HG03460 (cell line): ENCODE measurements around the gene METAP1.
"Not testable (repeated sequence)": the region's sequence is repeated elsewhere in the genome, so short reads cannot be mapped to it uniquely, and the experiment has no call there.

Experiments
- ATAC-seq: cut with Tn5 transposase; IDR thresholded peaks from one replicate; pipeline ENCODE4 v1.9.1; 2021; ENCODE audit not compliant: unreplicated experiment

Gene METAP1

DNA sequence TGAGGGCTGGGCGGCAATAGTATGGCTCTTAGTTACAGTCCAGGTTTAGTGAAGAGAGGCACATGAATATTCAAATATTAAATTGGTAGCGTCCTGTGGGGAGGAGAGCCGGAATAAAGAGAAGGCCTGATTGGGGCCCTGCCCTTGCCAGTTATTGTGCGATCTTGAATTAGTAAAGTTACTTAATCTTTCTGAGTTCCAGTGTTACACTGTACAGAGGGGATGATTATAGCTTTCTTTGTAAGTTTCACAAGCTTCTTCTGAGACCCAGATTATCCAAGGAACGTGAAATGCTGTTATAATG is 1.2 kb downstream of the METAP1 start:
- no peak for ATAC-seq

DNA sequence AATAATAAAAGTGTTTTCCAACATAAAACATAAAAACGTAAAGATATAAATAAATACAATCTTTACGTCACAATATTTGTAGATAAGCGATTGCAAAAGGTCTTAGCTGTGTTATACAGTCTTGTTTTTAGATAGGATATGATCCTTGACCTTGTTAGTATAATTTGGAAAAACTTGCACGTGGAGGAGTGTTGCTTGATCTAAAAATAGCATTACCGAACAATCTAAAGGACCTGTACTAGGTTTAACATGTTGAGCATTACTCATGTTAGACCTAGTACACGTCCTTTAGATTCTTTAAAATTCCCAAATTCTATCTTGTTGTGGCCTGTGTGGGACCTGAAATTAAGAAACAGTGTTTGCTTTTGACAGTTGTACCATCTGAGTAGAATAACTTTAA is 1.6 kb downstream of the METAP1 start:
- no peak for ATAC-seq

DNA sequence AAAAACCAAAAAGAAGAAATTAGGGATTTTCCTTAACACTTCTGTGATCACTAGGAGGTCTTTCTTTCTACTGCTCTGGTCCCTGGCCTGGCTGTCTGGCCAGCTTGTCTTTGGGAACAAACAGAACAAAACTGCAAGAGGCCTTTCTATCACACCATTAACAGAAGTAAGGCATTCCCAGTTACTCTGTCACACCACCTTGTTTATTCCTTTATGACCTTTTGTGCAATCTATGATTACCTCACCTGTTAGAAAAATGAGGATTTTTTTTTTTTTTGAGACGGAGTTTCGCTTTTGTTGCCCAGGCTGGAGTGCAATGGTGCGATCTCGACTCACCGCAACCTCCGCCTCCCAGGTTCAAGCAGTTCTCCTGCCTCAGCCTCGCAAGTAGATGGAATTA is 3.0 kb downstream of the METAP1 start:
- ATAC-seq: no peak

DNA sequence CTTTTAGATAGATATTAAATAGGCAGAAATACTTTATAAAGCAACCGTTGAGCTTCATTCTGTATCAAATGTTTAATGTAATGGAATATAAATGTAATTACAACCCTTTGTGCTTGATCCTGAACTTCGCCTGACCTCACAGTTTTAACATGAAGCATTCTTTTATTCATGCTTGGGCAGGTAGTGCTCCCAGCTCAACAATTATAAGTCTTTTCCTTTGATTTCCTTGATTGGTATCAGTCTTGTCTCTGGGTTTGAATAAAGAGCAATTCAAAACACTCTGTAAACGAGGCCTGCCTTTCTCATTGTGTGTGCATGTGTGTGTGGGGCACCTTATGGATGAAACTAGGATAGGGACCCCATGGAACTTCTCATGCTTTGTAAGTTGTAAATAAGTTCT is 6.8 kb downstream of the METAP1 start:
- ATAC-seq: no peak

DNA sequence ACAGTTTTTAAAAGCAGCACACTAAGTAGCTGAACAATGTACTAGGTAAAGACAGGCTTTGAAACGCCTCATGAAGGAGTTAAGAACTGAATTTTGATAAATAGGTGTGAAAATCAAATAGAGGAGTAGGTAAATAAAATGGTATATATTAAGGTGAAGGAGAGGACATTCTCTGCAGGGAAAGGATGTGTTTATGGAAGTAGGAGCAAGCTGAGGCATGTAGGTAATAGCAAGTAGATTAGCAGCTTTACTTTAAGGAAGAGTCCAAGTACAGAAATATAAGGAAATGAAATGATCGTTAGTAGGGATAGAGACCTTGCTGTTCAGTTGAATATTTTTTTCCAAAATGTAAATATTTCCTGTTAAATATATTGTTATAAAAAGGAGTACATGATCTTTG is 12.5 kb downstream of the METAP1 start:
- ATAC-seq: no peak

DNA sequence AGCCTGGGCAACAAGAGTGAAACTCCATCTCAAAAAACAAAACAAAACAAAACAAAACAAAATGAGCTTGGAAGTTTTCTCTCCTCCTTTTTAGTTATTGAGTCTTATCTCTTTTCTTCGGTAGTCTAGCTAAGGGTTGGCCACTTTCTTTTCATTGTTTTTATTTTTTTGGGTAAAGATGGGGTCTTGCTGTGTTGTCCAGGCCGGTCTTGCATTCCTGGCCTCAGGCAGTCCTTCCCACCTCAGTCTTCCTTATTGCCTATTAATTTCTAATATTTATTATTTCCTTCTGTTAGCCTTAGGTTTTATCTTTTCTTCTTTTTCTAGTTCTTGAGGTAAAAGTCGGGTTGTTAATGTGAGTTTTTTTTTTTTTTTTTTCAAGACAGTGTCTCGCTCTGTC is 16.4 kb downstream of the METAP1 start:
- ATAC-seq: no peak

DNA sequence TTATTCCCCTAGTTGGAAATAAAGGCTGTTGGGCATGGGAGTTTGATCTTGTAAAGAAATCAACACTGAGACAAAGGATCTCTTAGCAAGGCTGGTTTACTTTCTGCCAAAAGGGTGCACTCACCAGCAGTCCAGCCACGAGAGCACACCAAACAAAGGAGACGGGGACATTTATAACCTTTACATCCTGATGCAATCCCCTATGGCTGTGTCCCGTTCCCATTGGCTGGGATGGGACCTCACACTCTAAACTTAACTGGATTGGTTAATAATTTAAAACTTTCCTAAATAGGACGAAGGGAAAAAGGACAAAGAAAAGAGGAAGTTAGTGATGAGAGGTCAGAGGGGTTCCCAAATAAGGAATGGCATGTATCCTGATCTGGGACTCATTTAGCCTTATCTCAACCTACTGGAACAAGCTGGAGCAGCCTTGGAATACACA is 17.9 kb downstream of the METAP1 start:
- no peak for ATAC-seq

DNA sequence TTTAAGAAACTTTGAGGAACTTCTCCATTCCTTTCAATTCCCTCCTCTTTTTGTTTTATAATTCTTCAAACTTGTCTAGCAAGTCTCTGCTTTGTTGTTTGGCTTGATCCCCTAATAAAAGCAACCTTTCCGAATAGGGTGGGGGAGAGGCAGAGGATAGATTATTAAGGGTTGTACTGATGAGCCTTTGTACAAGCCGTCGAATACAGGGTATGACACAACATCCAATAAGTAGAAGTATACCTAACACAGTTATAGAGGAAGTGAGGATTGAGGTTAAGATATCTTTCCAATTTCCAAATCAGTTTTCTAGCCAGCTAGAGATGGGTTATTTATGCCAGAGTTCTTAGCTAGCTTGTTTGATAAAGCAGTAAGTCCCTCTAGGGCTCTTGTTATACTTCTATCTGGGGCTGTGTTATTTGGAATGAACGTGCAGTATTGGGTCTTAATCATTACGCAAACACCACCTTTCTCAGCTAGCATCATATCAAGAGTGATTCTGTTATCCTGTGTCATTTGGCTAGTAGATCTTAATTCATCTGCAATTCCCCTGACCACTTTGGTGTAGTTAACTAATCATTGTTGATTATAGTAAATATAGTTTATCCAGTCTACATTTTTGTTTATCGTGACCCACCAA is 18.5 kb downstream of the METAP1 start:
- ATAC-seq: no peak

DNA sequence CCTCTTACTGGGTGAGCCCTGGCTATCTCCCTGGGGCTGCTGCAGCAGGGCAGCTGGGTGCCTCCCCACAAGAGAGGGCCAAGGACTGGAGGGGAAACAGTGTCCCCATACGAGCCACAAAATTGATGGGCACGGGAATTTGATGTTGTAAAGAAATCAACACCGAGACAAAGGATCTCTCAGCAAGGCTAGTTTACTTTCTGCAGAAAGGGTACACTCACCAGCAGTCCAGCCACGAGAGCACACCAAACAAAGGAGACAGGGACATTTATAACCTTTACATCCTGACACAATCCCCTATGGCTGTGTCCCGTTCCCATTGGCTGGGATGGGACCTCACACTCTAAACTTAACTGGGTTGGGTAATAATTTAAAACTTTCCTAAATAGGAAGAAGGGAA is 25.9 kb downstream of the METAP1 start:
- ATAC-seq: no peak

DNA sequence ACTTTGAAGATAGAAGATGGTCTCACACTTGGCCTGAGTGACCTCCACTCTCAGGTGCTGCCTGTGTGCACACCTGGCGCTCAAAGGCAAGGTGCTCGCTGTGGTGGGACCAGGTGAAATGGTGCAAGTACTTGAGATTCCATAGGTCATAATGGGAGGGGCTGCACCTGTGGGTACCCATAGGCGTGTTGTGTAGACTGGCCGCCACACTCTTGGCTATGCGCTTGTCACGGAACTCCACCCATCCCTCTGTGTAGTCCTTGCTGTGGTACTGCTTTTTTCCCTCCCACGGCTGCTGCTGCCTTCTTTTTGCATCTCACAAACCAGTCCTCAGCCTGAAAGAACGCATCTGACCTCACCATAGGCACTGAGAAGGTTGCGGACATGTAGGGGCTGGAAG is 27.0 kb downstream of the METAP1 start:
- ATAC-seq: no peak

DNA sequence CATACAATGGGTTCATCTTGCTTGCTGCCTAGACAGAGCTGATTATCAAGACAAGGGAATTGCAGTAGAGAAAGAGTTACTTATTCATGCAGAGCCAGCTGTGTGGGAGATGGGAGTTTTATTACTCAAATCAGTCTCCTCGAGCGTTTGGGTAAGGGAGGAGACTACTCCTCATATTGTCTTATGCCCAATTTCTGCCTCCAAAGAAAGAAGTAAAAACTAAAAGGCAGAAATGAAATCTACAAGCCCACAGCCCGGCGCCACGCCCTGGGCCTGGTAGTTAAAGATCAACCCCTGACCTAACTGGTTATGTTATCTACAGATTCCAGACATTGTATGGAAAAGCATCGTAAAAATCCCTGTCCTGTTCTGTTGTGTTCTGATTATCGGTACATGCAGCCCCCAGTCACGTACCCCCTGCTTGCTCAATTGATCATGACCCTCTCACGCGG is 28.3 kb downstream of the METAP1 start:
- not testable (repeated sequence) for ATAC-seq

DNA sequence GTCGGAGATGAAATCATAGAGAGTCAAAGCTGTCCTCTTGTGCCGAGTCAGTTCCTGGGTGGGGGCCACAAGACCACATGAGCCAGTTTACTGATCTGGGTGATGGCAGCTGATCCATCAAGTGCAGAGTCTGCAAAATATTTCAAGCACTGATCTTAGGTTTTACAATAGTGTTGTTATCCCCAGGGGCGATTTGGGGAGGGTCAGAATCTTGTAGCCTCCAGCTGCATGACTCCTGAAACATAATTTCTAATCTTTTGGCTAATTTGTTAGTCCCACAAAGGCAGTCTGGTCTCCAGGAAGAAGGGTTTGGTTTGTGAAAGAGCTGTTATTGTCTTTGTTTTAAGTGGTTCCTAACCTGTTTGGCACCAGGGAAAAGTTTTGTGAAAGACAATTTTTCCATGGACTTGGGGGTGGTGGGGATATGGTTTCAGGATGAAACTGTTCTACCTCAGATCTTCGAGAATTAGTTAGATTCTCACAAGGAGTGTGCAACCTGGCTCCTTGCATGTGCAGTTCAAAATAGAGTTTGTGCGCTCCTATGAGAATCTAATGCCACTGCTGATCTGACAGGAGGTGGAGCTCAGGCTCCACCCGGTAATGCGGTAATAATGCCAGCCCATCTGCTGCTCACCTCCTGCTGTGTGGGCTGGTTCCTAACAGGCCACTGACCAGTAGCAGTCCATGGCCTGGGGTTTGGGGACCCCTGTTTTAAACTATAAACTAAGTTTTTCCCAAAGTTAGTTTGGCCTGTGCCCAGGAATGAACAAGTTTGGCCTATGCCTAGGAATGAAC is 29.2 kb downstream of the METAP1 start:
- ATAC-seq: no peak

DNA sequence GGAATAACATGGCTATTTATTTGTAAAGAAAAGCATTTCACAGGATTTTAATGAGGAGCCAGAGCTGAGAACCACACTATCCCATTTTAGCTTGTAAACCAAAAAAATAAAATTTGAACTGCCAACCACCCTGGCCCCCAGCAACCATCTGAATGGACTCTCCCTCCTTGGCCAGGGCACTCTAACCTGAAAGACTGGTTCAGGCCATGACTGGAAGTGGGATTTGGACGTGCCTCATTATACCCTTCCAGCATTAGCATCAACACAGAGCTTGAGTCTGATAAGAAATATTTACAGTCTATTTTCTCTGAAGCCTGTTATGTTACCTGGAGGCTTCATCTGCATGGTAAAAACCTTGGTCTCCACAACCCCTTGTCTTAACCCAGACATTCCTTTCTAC is 30.0 kb downstream of the METAP1 start:
- no peak for ATAC-seq

DNA sequence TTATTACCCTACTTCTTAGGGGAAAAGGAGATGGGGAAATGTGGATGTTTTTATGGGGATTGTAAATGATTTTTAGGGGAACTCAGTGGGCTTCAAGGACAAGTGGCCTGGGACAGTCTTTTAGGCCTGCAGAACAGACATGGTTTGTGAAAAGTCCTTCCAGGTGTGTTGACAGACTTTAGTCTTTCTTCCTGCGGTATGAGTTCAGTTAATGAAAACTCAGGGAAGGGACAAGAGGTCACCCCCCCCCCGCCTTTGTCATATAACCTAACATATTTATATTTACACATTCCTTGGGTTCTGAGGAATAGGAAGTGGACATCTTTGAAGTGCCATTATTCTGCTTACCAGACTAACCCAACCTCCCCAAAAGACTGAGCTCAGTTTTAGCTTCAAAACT is 31.8 kb downstream of the METAP1 start:
- no peak for ATAC-seq

DNA sequence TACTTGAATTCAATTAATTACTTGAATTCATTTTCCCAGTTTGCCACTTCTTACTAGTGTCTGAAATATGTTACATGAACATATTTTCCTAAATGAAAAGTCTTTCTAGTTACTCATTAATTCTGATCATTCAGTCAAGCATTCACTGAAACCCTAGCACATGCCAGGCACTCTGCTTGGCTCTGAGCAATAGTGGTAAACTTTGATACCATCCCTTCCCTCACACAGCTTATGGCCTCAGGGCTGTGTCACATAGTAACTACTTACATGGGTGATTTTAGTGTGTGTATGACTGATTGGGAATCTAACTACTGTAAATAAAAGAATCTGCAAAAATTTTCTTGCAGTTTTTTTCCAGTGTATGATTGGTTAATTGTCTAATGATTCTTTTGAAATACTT is 32.7 kb downstream of the METAP1 start:
- ATAC-seq: peak; percentile 61

DNA sequence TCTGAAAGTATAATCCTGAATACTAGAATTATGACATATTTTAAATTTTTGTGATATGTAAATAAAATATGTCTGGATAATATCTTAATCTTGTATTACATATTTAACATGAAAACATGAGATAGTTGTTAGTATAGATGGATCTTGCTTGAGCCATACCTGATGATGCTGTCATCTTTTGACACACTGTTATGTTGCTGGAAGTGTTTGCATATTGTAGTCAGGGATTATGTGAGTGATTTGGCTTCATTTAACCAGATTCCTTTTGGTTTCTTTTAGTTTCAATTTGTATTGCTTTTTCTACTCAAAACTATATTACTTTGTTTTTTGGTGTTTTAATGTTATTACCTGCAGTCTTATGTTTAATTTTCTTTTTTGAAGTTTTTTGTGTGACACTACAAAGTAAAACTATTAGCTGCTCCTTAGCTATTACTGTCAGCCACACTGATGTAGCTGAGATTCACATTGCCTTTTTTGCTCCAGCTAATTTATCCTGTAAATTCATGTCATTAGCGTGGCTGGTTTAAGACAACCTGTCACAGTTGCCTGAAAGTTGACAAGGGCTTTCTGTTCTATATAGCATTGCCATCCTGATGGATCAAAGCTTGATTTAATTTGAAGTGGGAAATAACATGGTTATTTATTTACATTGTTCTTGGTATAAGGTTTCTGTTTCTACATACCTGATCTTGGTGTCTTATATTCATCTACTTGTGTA is 33.7 kb downstream of the METAP1 start:
- peak; percentile 46 for ATAC-seq

DNA sequence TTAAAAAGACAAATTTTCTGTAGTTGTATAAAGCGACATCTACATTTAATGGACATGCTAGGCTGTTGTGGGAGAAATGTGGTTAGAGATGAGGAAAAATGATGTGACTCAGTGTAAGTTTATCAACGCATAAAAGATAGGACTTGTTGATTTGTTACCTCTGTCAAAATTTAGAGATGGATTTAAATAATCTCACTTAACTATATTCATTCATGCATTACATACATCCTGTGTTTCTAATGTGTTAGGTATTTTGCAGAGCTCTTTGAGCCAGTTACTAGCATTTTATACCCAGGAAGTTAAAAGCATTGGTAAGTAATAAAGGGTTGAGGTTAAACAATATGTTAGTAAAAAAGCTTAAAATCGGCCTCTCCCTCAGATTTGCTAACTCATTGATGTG is 34.3 kb downstream of the METAP1 start:
- no peak for ATAC-seq

DNA sequence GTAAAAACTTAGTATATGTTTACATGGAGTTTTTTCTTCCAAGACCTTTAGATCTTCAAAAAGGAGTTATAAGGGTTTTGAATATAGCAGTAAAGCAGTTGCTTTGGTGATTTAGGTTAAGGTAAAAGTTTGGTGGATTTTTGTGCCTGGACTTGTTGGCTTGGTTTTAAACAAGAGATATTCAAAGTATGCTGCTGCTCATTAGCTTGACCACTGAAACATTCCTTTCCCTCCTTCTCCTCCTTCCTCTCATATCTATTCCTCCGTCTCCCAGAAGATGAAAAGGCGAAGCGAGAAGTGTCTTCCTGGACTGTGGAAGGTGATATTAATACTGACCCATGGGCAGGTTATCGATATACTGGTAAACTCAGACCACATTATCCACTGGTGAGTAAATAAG is 38.4 kb downstream of the METAP1 start:
- ATAC-seq: no peak

DNA sequence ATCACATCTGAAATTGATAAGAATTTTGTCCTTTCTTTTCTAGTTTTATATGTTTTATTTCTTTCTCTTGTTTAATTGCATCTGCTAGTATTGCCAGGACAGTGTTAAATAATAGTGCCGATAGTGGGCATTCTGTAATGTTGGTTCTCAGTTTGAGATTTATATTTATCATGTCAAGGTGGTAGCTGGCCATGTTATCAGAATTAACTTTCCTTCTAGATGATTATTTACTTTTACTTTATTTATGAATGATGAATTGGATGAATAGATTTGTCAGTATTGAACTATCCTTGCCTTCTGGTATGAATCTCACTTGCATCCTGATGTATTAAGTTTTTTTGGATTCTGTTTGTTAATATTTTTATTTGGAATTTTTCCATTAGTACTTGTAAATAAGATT is 42.7 kb downstream of the METAP1 start:
- ATAC-seq: no peak

DNA sequence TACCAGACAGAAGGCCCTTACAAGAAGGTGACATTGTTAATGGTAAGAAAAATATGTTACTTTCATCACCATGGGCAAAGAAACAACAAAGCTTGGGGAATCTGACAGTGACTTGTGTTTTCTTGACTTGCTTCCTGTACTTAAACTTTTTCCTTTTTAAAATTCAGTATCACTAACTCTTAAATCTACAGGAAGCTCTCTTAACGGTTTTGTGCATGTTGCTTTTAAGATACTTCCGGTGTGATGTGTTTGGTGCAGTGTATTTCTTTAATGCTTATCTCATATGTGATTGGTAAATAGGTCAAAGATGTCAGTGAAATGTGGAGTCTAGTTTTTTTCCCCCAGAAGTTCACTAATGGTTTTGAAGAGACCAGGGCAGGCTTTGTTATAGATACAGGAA is 47.8 kb downstream of the METAP1 start:
- ATAC-seq: no peak

DNA sequence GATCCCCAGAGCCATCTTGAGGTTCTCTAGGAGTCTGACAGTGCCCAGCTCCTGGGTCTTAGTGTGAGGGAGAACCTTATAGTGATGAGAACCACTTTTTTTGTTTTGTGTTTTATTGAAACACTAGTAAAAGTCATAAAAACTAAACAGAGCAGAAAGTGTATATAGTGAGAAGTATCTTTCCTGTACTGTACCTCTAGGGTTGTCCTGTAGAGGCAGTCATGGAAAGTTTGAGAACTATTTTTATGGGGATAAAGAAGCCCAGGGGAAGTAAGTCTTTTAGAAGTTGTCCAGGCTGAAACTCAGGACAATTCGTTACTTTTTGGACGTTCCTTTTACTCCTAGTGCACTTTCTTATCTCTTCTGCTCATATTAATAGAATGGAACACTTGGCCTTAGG is 52.2 kb downstream of the METAP1 start:
- ATAC-seq: no peak

DNA sequence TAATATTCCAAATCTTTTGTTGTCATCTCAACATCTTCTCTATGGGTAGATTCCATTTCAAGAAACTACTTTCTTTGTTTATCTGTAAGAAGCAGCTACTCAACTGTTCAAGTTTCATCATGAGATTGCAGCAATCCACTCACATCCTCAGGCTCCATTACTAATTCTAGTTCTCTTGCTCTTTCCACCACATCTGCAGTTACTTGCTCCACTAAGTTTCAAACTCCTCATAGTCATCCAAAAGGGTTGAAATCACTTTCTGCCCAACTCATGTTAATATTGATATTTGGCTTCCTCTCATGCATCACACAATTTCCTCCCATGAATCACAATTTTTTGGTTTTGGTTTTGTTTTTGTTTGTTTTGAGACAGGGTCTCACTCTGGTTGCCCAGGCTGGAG is 57.4 kb downstream of the METAP1 start:
- ATAC-seq: no peak
